K562 (cell line): ENCODE data around the gene CENPX. TPM values are rescaled to one million over a fixed set of nuclear protein-coding genes. Genes with fewer than 3 reads are reported as not detected.

Experiments
- ATAC-seq: fragments of 200-7000 bp; cut with Tn5 transposase; 3 replicates; pipeline ENCODE4 v1.9.1; 2020; ENCODE audit warnings: moderate library complexity
- BruUV-seq: library from RNA; stranded (reverse); fragments of 400-500 nt; replicated peaks from 2 replicates; lab custom pipeline; 2021; lab: Mats Ljungman, UMichigan
- CTCF ChIA-PET: fragments of 300-600 bp; formaldehyde crosslinking; extraction: SDS; loops from one replicate; lab custom pipeline; 2021; ENCODE audit warnings: low intra/inter-chr PET ratio; lab: Yijun Ruan, JAX
- POLR2A ChIA-PET: fragments of 300-600, 350-650 bp; sonication (Branson Sonifier 250); formaldehyde crosslinking; extraction: SDS; loops from one replicate; lab custom pipeline; 2021; ENCODE audit warnings: antibody characterized with exemption, inconsistent platforms; lab: Yijun Ruan, JAX
- DNase-seq, 4 experiments: peaks; one replicate each; pipeline versions ENCODE4 v3.0.0 to v3.0.0-alpha.2; 2011 to 2018; ENCODE audit warnings: low spot score in 3 of 4, mixed read lengths in 3 of 4; ENCODE audit errors: extremely low read depth in 1 of 4
- FAIRE-seq: peaks from 2 replicates; lab custom pipeline; 2011; peaks lifted over from hg19 to GRCh38; lab: Jason Lieb, UNC
- H2AFZ ChIP-seq: 2 replicates; pipeline ENCODE4 v1.6.0; 2011; ENCODE audit warnings: low read depth, low read length, control low read depth, inconsistent platforms
- H3K27ac ChIP-seq: fragments of 200-600 bp; 3 replicates; pipeline ENCODE4 v1.8.0; 2011; ENCODE audit warnings: low read depth, mild to moderate bottlenecking, control low read depth, inconsistent platforms, low read length, moderate library complexity, mixed read lengths; ENCODE audit errors: extremely low read depth
- H3K27me3 ChIP-seq, 2 experiments: fragments of 300-600 bp in 1 of 2; 2 replicates in 1 of 2; 3 replicates in 1 of 2; pipeline versions ENCODE4 v1.6.0 to v1.8.0; 2011; ENCODE audit warnings: inconsistent platforms in 2 of 2, low read length in 2 of 2, mild to moderate bottlenecking in 1 of 2, mixed read lengths in 1 of 2, moderate library complexity in 1 of 2; ENCODE audit not compliant: control insufficient read depth in 2 of 2, insufficient read depth in 2 of 2
- H3K36me3 ChIP-seq: fragments of 300-600 bp; 3 replicates; pipeline ENCODE4 v1.8.0; 2011; ENCODE audit warnings: mild to moderate bottlenecking, low read length, inconsistent platforms; ENCODE audit not compliant: control insufficient read depth, insufficient read depth
- H3K4me1 ChIP-seq, 2 experiments: fragments of 200-600 bp in 1 of 2; replicated peaks in 1 of 2; 2 replicates in 1 of 2; 3 replicates in 1 of 2; pipeline versions ENCODE4 v1.5.1 to v1.8.0; 2011; ENCODE audit warnings: inconsistent platforms in 2 of 2, low read length in 2 of 2, mild to moderate bottlenecking in 1 of 2, mixed read lengths in 1 of 2, moderate library complexity in 1 of 2; ENCODE audit not compliant: control insufficient read depth in 2 of 2, insufficient read depth in 2 of 2
- H3K4me2 ChIP-seq: 2 replicates; pipeline ENCODE4 v1.6.1; 2011; ENCODE audit warnings: low read length, control low read depth, inconsistent platforms, mixed read lengths; ENCODE audit not compliant: insufficient read depth
- H3K4me3 ChIP-seq: fragments of 200-600 bp; sonication (generic), shearing (Covaris generic); 2 replicates; pipeline ENCODE4 v1.5.1; 2016; ENCODE audit warnings: control low read depth, inconsistent platforms
- H3K79me2 ChIP-seq: fragments of 200-600 bp; 3 replicates; pipeline ENCODE4 v1.8.0; 2011; ENCODE audit warnings: low read length, inconsistent platforms; ENCODE audit not compliant: control insufficient read depth, insufficient read depth
- H3K9ac ChIP-seq, 2 experiments: 2 replicates each; pipeline versions ENCODE4 v1.6.0 to v1.6.1; 2011; ENCODE audit warnings: low read depth in 2 of 2, low read length in 2 of 2, control low read depth in 1 of 2, inconsistent platforms in 1 of 2, mild to moderate bottlenecking in 1 of 2, mixed read lengths in 1 of 2; ENCODE audit not compliant: insufficient read depth in 1 of 2
- H3K9me1 ChIP-seq: one replicate; pipeline ENCODE4 v1.6.0; 2011; ENCODE audit warnings: inconsistent platforms, mild to moderate bottlenecking, low read length, moderate library complexity; ENCODE audit not compliant: control insufficient read depth, insufficient read depth
- H3K9me3 ChIP-seq: replicated peaks from 2 replicates; pipeline ENCODE4 v1.5.1; 2011; ENCODE audit warnings: low read depth, low read length, inconsistent platforms; ENCODE audit not compliant: control insufficient read depth, insufficient read depth
- H4K20me1 ChIP-seq: replicated peaks from 2 replicates; pipeline ENCODE4 v1.6.1; 2011; ENCODE audit warnings: low read length, inconsistent platforms, mixed read lengths; ENCODE audit not compliant: control insufficient read depth, insufficient read depth
- BMI1 ChIP-seq: fragments of 150-350 bp; IDR thresholded peaks from 2 replicates; pipeline ENCODE4 v1.6.1; 2014; ENCODE audit warnings: low read length
- DACH1 ChIP-seq: fragments of 450-650 bp; IDR thresholded peaks from 2 replicates; pipeline ENCODE4 v1.6.1; 2018; ENCODE audit not compliant: partially characterized antibody
- DDX20 ChIP-seq: fragments of 450-650 bp; IDR thresholded peaks from 2 replicates; pipeline ENCODE4 v1.6.1; 2016; ENCODE audit warnings: missing genetic modification characterization, low read depth, mild to moderate bottlenecking, missing compliant biosample characterization, moderate library complexity
- FOXM1 ChIP-seq, 2 experiments: fragments of 450-650 bp in 1 of 2; sonication (generic) in 1 of 2; formaldehyde crosslinking in 1 of 2; IDR thresholded peaks; 2 replicates each; pipeline versions ENCODE4 v1.6.1 to v1.9.0; 2017 to 2022; ENCODE audit warnings: low read depth in 2 of 2, mild to moderate bottlenecking in 2 of 2, missing genetic modification reagents in 1 of 2, moderate library complexity in 1 of 2
- MCM3 ChIP-seq: fragments of 450-650 bp; IDR thresholded peaks from 2 replicates; pipeline ENCODE4 v1.6.1; 2016
- PHF20 ChIP-seq: fragments of 450-650 bp; IDR thresholded peaks from 2 replicates; pipeline ENCODE4 v1.6.1; 2018; ENCODE audit not compliant: partially characterized antibody
- POLR2G ChIP-seq: fragments of 200-400 bp; formaldehyde crosslinking; IDR thresholded peaks from 2 replicates; pipeline ENCODE4 v1.6.1; 2017; ENCODE audit warnings: low read depth, mild to moderate bottlenecking, antibody characterized with exemption, low read length, moderate library complexity
- PPARD ChIP-seq: fragments of 250-450 bp; sonication (Bioruptor Pico); IDR thresholded peaks from 2 replicates; pipeline ENCODE4 v1.8.0; 2022; ENCODE audit warnings: inconsistent platforms, mild to moderate bottlenecking, moderate library complexity
- PTTG1 ChIP-seq: fragments of 450-650 bp; IDR thresholded peaks from 2 replicates; pipeline ENCODE4 v1.6.1; 2016; ENCODE audit warnings: low read depth, mild to moderate bottlenecking, missing genetic modification characterization, missing compliant biosample characterization
- WGBS: fragments of 100-300 bp; shearing (Covaris generic); methylation state at CpG from one replicate; pipeline ENCODE4 v1.1.6; 2016; ENCODE audit warnings: low coverage, mixed read lengths; ENCODE audit not compliant: insufficient coverage; ENCODE audit errors: missing lambda C conversion rate; 5-methylcytosine and 5-hydroxymethylcytosine counted together
- in situ Hi-C: fragments of 300-500 bp; cut with MboI; formaldehyde crosslinking; loops from 4 replicates; pipeline ENCODE4 v1.15.0; 2018; ENCODE audit warnings: inconsistent platforms, mixed read lengths
- intact Hi-C: fragments of 100-400 bp; cut with micrococcal nuclease; formaldehyde crosslinking; loops from 2 replicates; pipeline ENCODE4 v1.14.2; 2022
- polyA plus RNA-seq, 8 experiments: library from polyadenylated mRNA; depleted of rRNA in 4 of 8; stranded (reverse) in 5 of 8; unstranded in 3 of 8; fragments of >200 nt; fragmentation: Nextera tagmentation in 2 of 8; fragmentation: Illumina TruSeq in 1 of 8; extraction: Ambion mirVana in 2 of 8; extraction: Trizol in 1 of 8; gene quantifications; 2 replicates each; pipeline versions ENCODE4 v1.2.1 to v1.2.3, GENCODE V29; 2011 to 2014; ENCODE audit warnings: inconsistent platforms in 1 of 8, missing spikeins in 1 of 8
- total RNA-seq, 7 experiments: library from RNA; depleted of rRNA in 6 of 7; stranded (reverse); fragments of >200 nt in 6 of 7; fragmentation: Illumina TruSeq in 2 of 7; extraction: Trizol in 2 of 7; gene quantifications; 2 replicates each; pipeline versions ENCODE4 v1.2.1 to v1.2.3, GENCODE V29; 2011 to 2021; ENCODE audit warnings: low replicate concordance in 1 of 7

The CENPX gene
- total and polyA plus RNA-seq, 9 of the 15 experiments (the other 6 are each of a cell fraction or from before 2014, with no cell fraction given) = 32.7 to 352 (median 127) TPM

- TF ChIP-seq PHF20 (no peak), PPARD (no peak)
Measured at GRCh38 chr17:81998212-81998611, 24.5 kb downstream of the CENPX start (continued).

GRCh38 chr17:81996757-81997441, 25.8 kb downstream of the CENPX start:
- TF ChIP-seq FOXM1 (IDR thresholded peaks at IDR 0.05; ENCODE audit: low read depth) = no peak
- no peak for TF ChIP-seq FOXM1 (CRISPR knock-in tag; IDR thresholded peaks at IDR 0.05; ENCODE audit: low read depth)
- no peak for TF ChIP-seq PTTG1 (tag)
- 0 out of 2 replicates have a peak, but pooled peaks have one; percentile 24 for TF ChIP-seq POLR2G
- TF ChIP-seq MCM3 = no peak
- no peak for TF ChIP-seq BMI1
- no peak for TF ChIP-seq DACH1
- TF ChIP-seq DDX20 (tag) = no peak
- DNase-seq = no peak
- POLR2A ChIA-PET = interaction anchor here (0.6 to 1.0 kb wide), 4 partner anchors 8 to 176 kb away, joined by 3 to 5 read pairs (median 3); no protein-coding TSS in a partner anchor
- H3K9me3 ChIP-seq = no peaks in the 10 kb centered on the region
- no peaks in the 10 kb centered on the region for H4K20me1 ChIP-seq
- WGBS = 88% methylated on average over 26 of the region's 30 CpGs
- H3K36me3 ChIP-seq = peaks cover 10% of the 10 kb centered on the region; the same call in 1 of the 3 replicates
- ATAC-seq = no peak; the same call in 2 of the 3 replicates
- BruUV-seq = no TSS peak
- in situ Hi-C loops = no loop called here
- H3K4me3 ChIP-seq = no peak overlapping the region
- no peak overlapping the region for H3K27ac ChIP-seq
- H3K9me1 ChIP-seq = peaks cover 3% of the 10 kb centered on the region
- no peaks in the 10 kb centered on the region for H3K79me2 ChIP-seq
- no peak overlapping the region for H3K4me2 ChIP-seq
- CTCF ChIA-PET = no interaction called here
- no peak overlapping the region for H2AFZ ChIP-seq
- peak overlapping the region in 1 of 2 experiments; percentile 20; a peak in 1 of 4 replicates for H3K9ac ChIP-seq
- intact Hi-C loops = no loop called here
- peaks cover 0 to 72% of the 10 kb centered on the region in 2 experiments; a peak in 2 of 5 replicates for H3K4me1 ChIP-seq
- no peaks in the 10 kb centered on the region for H3K27me3 ChIP-seq
- FAIRE-seq = no peak
